K562 (cell line): ENCODE data around the gene FUCA1.

Experiments used
- CTCF ChIP-seq, 3 experiments: IDR thresholded peaks in 2 of 3; conservative IDR thresholded peaks in 1 of 3; 2 replicates each; pipeline ENCODE4 v1.5.1; 2011 to 2012; ENCODE audit warnings: low read length in 3 of 3, mild to moderate bottlenecking in 3 of 3, control low read depth in 2 of 3, improper control_type of control experiment in 1 of 3, inconsistent platforms in 1 of 3, low read depth in 1 of 3, mixed read lengths in 1 of 3, moderate library complexity in 1 of 3; ENCODE audit not compliant: insufficient read depth in 2 of 3
- HSF4 ChIP-seq: fragments of 250-450 bp; sonication (Bioruptor Pico); IDR thresholded peaks from 2 replicates; pipeline ENCODE4 v2.1.2; 2022; ENCODE audit warnings: mild to moderate bottlenecking, moderate library complexity, borderline replicate concordance
- MED1 ChIP-seq: sonication (generic); formaldehyde crosslinking; IDR thresholded peaks from 2 replicates; pipeline ENCODE4 v1.8.1; 2023; ENCODE audit warnings: missing genetic modification reagents, borderline replicate concordance
- ZBTB17 ChIP-seq: fragments of 450-650 bp; formaldehyde crosslinking; IDR thresholded peaks from 2 replicates; pipeline ENCODE4 v1.4.0; 2020; ENCODE audit warnings: mild to moderate bottlenecking
- ZNF121 ChIP-seq: sonication (generic); formaldehyde crosslinking; conservative IDR thresholded peaks from 2 replicates; pipeline ENCODE4 v1.8.0; 2022; ENCODE audit warnings: missing genetic modification reagents
- ZNF263 ChIP-seq: sonication (generic); formaldehyde crosslinking; IDR thresholded peaks from 2 replicates; pipeline ENCODE4 v1.8.0; 2022; ENCODE audit warnings: mild to moderate bottlenecking, missing genetic modification reagents, borderline replicate concordance
- ZNF311 ChIP-seq: fragments of 250-450 bp; sonication (Bioruptor Pico); IDR thresholded peaks from 2 replicates; pipeline ENCODE4 v1.4.0; 2020; ENCODE audit warnings: mild to moderate bottlenecking, moderate library complexity

- TF ChIP-seq ZNF311 (CRISPR knock-in tag) (no peak), MED1 (CRISPR knock-in tag) (no peak), CTCF (IDR thresholded peaks at IDR 0.05 in 2 of 3, conservative IDR thresholded peaks at IDR 0.05 in 1 of 3; ENCODE audit: insufficient read depth in 2 of 3, low read depth in 1 of 3, low read length in 3 of 3) (no peak), HSF4 (CRISPR knock-in tag) (no peak), ZNF121 (CRISPR knock-in tag) (no peak), ZBTB17 (CRISPR knock-in tag) (no peak), ZNF263 (CRISPR knock-in tag) (no peak)
Observed at GRCh38 chr1:23823767-23824166, 44.3 kb downstream of the FUCA1 start.
